ENCODE data around the gene RRAD. TPM values are rescaled to one million over a fixed set of nuclear protein-coding genes. Genes with fewer than 3 reads are reported as not detected.

RRAD gene
- polyA plus RNA-seq, 1 donor from 2014 or later: 1.0 TPM

GRCh38 chr16:66921729-66922450, 3.4 kb downstream of the RRAD start:
- Histone ChIP-seq H3F3A (ENCODE audit: insufficient read depth, low read length, poor library complexity, severe bottlenecking) (no peaks in the 10 kb centered on the region), H3K4me3 (ENCODE audit: low read length) (no peak overlapping the region), H2AFZ (ENCODE audit: low read depth, low read length) (no peak overlapping the region), H3K27me3 (ENCODE audit: insufficient read depth, low read depth, low read length) (peaks cover 35% of the 10 kb centered on the region), H3K4me2 (ENCODE audit: low read length) (no peak overlapping the region), H3K9ac (ENCODE audit: low read length) (no peak overlapping the region), H3K9me2 (ENCODE audit: insufficient read depth, low read length) (no peaks in the 10 kb centered on the region), H3K9me3 (ENCODE audit: low read length) (no peaks in the 10 kb centered on the region), H3K36me3 (ENCODE audit: insufficient read depth, low read length) (no peaks in the 10 kb centered on the region), H3K79me2 (replicated peaks; ENCODE audit: insufficient read depth, low read length) (no peaks in the 10 kb centered on the region), H3K27ac (ENCODE audit: low read length) (no peak overlapping the region), H4K20me1 (ENCODE audit: insufficient read depth) (no peaks in the 10 kb centered on the region)
- no peak for TF ChIP-seq TAF1 (IDR thresholded peaks at IDR 0.05; ENCODE audit: low read depth)

DNA sequence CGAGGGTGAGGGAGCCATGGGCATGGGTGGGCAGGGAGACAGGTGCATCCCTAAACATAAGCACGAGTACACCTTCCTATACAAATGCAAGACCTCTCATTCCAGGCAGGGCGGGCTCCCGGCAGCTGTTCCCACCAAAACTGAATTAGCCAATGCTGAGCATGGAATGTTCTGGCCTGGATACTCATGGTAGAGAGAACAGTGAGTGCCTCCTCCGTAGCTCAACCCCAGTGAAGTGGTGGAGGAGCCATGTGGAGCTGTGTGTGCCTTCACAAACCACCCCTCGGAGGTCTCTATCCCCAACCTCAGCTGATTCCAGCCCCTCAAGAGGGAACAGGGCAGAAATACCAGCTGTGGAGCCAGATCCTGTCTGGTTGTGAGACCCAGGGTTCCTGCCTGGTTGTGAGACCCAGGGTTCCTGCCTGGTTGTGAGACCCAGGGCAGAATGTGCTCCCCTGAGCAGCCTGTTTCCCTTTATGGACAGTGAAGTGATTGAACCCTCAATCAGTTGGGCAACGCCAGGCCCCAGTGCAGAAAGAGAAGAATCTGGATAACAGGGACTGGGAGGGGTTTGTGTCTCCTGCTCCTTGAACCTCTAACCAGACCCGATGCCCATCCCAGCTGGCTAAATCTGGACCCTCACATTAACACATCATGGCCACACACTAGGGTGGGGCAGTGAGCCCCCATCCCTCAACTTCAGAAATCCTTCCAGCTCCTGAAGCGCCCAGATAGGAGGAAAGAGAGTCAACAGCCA, 4.2 kb downstream of the RRAD start:
- H3K9me3 ChIP-seq (ENCODE audit: low read length): no peaks in the 10 kb centered on the region
- no peaks in the 10 kb centered on the region for H3K36me3 ChIP-seq (ENCODE audit: insufficient read depth, low read length)
- H3F3A ChIP-seq (ENCODE audit: insufficient read depth, low read length, poor library complexity, severe bottlenecking): no peaks in the 10 kb centered on the region
- H4K20me1 ChIP-seq (ENCODE audit: insufficient read depth): no peaks in the 10 kb centered on the region
- no peak overlapping the region for H3K4me3 ChIP-seq (ENCODE audit: low read length)
- no peak for TF ChIP-seq TAF1 (IDR thresholded peaks at IDR 0.05; ENCODE audit: low read depth)
- no peak for TF ChIP-seq EP300 (conservative IDR thresholded peaks at IDR 0.05; ENCODE audit: poor library complexity, severe bottlenecking)
- no peak for TF ChIP-seq EZH2 (IDR thresholded peaks at IDR 0.05; ENCODE audit: borderline replicate concordance, insufficient read depth, low read length, poor library complexity, severe bottlenecking)
- TF ChIP-seq POLR2AphosphoS5 (IDR thresholded peaks at IDR 0.05): no peak
- no peak for TF ChIP-seq SMC3 (conservative IDR thresholded peaks at IDR 0.05; ENCODE audit: poor library complexity)
- TF ChIP-seq REST (IDR thresholded peaks at IDR 0.05; ENCODE audit: borderline replicate concordance): no peak
- no peak for TF ChIP-seq CTCF (IDR thresholded peaks at IDR 0.05; ENCODE audit: poor library complexity, severe bottlenecking)
- no peak for TF ChIP-seq RAD21 (conservative IDR thresholded peaks at IDR 0.05)
- no peak for TF ChIP-seq MXI1 (conservative IDR thresholded peaks at IDR 0.05; ENCODE audit: poor library complexity, severe bottlenecking)
- H3K9ac ChIP-seq (ENCODE audit: low read length): no peak overlapping the region
- H3K27me3 ChIP-seq (ENCODE audit: insufficient read depth, low read depth, low read length): peaks cover 33% of the 10 kb centered on the region
- H3K27ac ChIP-seq (ENCODE audit: low read length): no peak overlapping the region
- H3K79me2 ChIP-seq (replicated peaks; ENCODE audit: insufficient read depth, low read length): no peaks in the 10 kb centered on the region
- H3K9me2 ChIP-seq (ENCODE audit: insufficient read depth, low read length): no peaks in the 10 kb centered on the region
- no peak overlapping the region for H2AFZ ChIP-seq (ENCODE audit: low read depth, low read length)
- no peak overlapping the region for H3K4me2 ChIP-seq (ENCODE audit: low read length)
